GM12865 (cell line): ENCODE results near the gene ESRRA.
"Not testable (repeated sequence)": the region's sequence is repeated elsewhere in the genome, so short reads cannot be mapped to it uniquely, and the experiment has no call there.

Experiments used
- DNase-seq: peaks from one replicate; pipeline ENCODE4 v3.0.0; 2010; ENCODE audit warnings: low read depth
- H3K4me3 ChIP-seq: 2 replicates; pipeline ENCODE4 v1.5.1; 2011; ENCODE audit warnings: mild to moderate bottlenecking, low read depth, low read length, control low read depth
- CTCF ChIP-seq: IDR thresholded peaks from 2 replicates; pipeline ENCODE4 v1.5.1; 2011; ENCODE audit warnings: low read length, control low read depth, low read depth, inconsistent platforms; ENCODE audit not compliant: insufficient read depth; ENCODE audit errors: missing control alignments

The ESRRA gene

DNA sequence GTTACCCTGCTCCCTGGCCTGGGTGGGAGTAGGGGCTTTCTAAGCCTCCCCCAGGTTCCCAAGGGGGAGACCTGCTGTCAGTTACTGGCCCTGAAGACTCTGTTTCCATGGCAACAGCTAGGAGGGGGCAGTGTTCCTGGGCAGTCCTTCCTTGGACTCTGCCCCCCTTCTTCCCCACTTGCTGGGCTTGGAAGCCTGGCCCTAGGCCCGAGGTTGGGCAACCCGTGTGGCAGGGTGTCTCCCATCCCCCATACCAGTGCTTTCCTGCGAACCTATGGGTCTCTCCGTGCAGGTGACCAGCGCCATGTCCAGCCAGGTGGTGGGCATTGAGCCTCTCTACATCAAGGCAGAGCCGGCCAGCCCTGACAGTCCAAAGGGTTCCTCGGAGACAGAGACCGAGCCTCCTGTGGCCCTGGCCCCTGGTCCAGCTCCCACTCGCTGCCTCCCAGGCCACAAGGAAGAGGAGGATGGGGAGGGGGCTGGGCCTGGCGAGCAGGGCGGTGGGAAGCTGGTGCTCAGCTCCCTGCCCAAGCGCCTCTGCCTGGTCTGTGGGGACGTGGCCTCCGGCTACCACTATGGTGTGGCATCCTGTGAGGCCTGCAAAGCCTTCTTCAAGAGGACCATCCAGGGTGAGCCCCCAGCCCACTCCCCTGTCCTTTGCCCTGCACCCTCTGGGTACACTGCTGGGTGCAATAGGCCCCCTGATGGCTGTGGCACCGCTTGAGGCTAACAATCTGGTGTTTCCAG, 1.7 kb downstream of the ESRRA start:
- H3K4me3 ChIP-seq, result peak overlapping the region; percentile 94
- TF ChIP-seq CTCF, result no peak
- peak; percentile 33 for DNase-seq

DNA sequence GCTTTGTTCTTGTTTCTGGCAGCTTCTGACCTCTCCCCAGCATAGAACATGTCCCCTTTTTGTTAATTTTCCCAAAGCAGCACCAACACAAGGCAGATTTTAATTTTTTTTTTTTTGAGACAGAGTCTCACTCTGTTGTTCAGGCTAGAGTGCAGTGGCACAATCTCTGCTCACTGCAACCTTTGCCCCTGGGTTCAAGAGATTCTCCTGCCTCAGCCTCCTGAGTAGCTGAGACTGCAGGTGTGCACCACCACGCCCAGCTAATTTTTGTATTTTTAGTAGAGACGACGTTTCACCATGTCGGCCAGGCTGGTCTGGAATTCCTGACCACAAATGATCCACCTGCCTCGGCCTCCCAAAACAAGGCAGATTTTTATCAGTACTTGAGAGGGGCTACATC, 2.5 kb downstream of the ESRRA start:
- not testable (repeated sequence) for DNase-seq, H3K4me3 ChIP-seq

DNA sequence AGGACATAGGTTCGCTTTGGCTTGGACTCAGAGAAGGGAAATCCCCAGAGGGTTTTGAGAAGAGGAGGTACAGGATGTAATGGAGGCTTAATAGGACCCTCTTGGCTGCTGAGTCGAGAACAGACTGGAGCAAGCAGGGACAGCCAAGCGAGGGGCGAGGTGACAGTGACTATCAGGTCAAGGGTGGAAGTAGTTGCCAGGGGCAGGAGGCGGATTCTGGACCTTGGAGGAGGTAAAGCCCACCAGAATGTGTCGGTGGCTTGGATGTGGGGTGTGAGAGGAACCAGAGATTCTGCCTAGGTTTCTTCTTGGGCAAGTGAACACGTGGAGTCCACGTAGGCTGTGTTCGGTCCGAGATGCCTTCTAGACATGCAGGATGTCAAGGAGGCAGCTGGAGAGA, 7.6 kb downstream of the ESRRA start:
- DNase-seq, result no peak
- no peak for TF ChIP-seq CTCF
- no peak overlapping the region for H3K4me3 ChIP-seq

DNA sequence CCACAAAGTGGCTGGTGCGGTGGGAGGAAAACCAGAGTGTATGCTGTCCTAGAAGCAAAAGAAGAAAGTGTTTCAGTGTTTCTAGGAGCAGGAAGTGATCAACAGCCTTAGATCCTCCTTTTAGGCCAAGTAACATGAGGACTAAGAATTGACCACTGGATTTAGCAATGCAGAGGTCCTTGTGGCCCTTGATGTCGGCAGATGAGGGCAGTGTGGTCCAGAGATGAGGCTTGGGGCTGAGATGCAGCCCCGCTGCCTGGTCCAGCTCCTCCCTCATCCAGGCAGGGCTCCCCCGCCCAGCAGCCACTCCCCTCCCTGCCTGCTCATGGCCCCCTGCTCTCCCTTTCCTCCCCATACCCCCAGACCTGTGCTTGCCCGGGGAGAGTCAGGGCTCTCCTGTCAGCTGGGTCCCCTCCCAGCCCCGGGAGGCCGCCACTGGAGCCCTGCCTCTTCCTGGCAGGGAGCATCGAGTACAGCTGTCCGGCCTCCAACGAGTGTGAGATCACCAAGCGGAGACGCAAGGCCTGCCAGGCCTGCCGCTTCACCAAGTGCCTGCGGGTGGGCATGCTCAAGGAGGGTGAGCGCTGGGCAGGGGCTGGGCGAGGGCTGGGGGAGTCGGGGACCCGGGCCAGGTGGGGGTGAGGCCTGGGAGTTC, 8.3 kb downstream of the ESRRA start:
- no peak for DNase-seq
- H3K4me3 ChIP-seq, result no peak overlapping the region
- TF ChIP-seq CTCF, result no peak

DNA sequence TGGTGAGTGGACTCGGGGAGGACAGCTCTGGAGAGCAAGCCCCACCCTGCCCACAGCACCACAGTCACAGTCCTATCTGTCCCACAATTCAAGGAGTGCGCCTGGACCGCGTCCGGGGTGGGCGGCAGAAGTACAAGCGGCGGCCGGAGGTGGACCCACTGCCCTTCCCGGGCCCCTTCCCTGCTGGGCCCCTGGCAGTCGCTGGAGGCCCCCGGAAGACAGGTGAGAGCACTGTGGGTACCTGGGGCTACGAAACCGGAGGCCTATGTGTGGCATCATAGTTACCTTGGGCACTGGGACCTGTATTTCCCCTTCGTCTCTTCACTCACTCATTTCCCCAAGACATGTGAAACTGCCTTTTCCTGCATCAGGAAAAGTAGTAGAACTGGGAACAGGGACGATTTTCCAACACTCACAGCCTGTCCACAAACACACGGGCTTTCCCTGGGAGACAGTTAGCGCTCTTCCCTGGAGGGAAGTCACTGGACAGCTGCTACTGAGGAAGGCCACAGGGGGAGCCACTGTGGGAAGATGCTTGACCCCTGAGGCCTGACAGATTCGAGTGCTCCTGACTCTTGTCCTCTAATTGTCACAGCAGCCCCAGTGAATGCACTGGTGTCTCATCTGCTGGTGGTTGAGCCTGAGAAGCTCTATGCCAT, 9.0 kb downstream of the ESRRA start:
- no peak overlapping the region for H3K4me3 ChIP-seq
- TF ChIP-seq CTCF, result no peak
- DNase-seq, result no peak

- TF ChIP-seq CTCF, result no peak
- H3K4me3 ChIP-seq, result no peak overlapping the region
- DNase-seq, result no peak
Observed at GRCh38 chr11:64314805-64315561, 9.7 kb downstream of the ESRRA start.

DNA sequence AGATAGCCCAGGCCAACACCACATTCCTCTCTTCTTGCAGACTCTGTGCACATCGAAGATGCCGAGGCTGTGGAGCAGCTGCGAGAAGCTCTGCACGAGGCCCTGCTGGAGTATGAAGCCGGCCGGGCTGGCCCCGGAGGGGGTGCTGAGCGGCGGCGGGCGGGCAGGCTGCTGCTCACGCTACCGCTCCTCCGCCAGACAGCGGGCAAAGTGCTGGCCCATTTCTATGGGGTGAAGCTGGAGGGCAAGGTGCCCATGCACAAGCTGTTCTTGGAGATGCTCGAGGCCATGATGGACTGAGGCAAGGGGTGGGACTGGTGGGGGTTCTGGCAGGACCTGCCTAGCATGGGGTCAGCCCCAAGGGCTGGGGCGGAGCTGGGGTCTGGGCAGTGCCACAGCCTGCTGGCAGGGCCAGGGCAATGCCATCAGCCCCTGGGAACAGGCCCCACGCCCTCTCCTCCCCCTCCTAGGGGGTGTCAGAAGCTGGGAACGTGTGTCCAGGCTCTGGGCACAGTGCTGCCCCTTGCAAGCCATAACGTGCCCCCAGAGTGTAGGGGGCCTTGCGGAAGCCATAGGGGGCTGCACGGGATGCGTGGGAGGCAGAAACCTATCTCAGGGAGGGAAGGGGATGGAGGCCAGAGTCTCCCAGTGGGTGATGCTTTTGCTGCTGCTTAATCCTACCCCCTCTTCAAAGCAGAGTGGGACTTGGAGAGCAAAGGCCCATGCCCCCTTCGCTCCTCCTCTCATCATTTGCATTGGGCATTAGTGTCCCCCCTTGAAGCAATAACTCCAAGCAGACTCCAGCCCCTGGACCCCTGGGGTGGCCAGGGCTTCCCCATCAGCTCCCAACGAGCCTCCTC, 10.6 kb downstream of the ESRRA start:
- not testable (repeated sequence) for DNase-seq
- H3K4me3 ChIP-seq, result peak overlapping the region; percentile 99; the same call in 1 of the 2 replicates
